Measurements from ENCODE around the gene SUSD3.

SUSD3 gene

GRCh38 chr9:93045521-93045920 lies 13.0 kb upstream of the SUSD3 start:
- TF ChIP-seq MAX (IDR thresholded peaks at IDR 0.05) (no peak), NFIC (IDR thresholded peaks at IDR 0.05) (no peak), YY1 (IDR thresholded peaks at IDR 0.05; ENCODE audit: low read depth) (no peak), EGR1 (IDR thresholded peaks at IDR 0.05) (no peak), TAF1 (IDR thresholded peaks at IDR 0.05; ENCODE audit: low read depth) (no peak), TEAD4 (IDR thresholded peaks at IDR 0.05) (no peak), CREB1 (IDR thresholded peaks at IDR 0.05; ENCODE audit: low read depth) (no peak), USF1 (IDR thresholded peaks at IDR 0.05) (no peak), RAD21 (IDR thresholded peaks at IDR 0.05; ENCODE audit: low read depth) (no peak), REST (IDR thresholded peaks at IDR 0.05; ENCODE audit: low read depth) (no peak), FOXM1 (IDR thresholded peaks at IDR 0.05; ENCODE audit: borderline replicate concordance, low read depth) (no peak), EP300 (IDR thresholded peaks at IDR 0.05; ENCODE audit: borderline replicate concordance) (no peak), CEBPB (IDR thresholded peaks at IDR 0.05) (no peak)

- no peak for TF ChIP-seq CEBPB (IDR thresholded peaks at IDR 0.05)
- TF ChIP-seq NFIC (IDR thresholded peaks at IDR 0.05) = no peak
- TF ChIP-seq MAX (IDR thresholded peaks at IDR 0.05) = no peak
- TF ChIP-seq REST (IDR thresholded peaks at IDR 0.05; ENCODE audit: low read depth) = no peak
- no peak for TF ChIP-seq ZBTB7A (IDR thresholded peaks at IDR 0.05; ENCODE audit: low read depth)
- no peak for TF ChIP-seq EP300 (IDR thresholded peaks at IDR 0.05; ENCODE audit: borderline replicate concordance)
- no peak for TF ChIP-seq YY1 (IDR thresholded peaks at IDR 0.05; ENCODE audit: low read depth)
These were observed 9.7 kb upstream of the SUSD3 start for GRCh38 chr9:93048566-93049448.

GRCh38 chr9:93049491-93049890 lies 9.0 kb upstream of the SUSD3 start:
- no peak for TF ChIP-seq MAX (IDR thresholded peaks at IDR 0.05)
- no peak for TF ChIP-seq NFIC (IDR thresholded peaks at IDR 0.05)
- TF ChIP-seq CREB1 (IDR thresholded peaks at IDR 0.05; ENCODE audit: low read depth) = no peak
- no peak for TF ChIP-seq TEAD4 (IDR thresholded peaks at IDR 0.05)
- no peak for TF ChIP-seq FOXM1 (IDR thresholded peaks at IDR 0.05; ENCODE audit: borderline replicate concordance, low read depth)
- TF ChIP-seq YY1 (IDR thresholded peaks at IDR 0.05; ENCODE audit: low read depth) = no peak
- no peak for TF ChIP-seq REST (IDR thresholded peaks at IDR 0.05; ENCODE audit: low read depth)
- no peak for TF ChIP-seq ZBTB7A (IDR thresholded peaks at IDR 0.05; ENCODE audit: low read depth)
- TF ChIP-seq CEBPB (IDR thresholded peaks at IDR 0.05) = no peak
- TF ChIP-seq EGR1 (IDR thresholded peaks at IDR 0.05) = no peak
- TF ChIP-seq RAD21 (IDR thresholded peaks at IDR 0.05; ENCODE audit: low read depth) = no peak
- TF ChIP-seq TAF1 (IDR thresholded peaks at IDR 0.05; ENCODE audit: low read depth) = no peak
- TF ChIP-seq EP300 (IDR thresholded peaks at IDR 0.05; ENCODE audit: borderline replicate concordance) = no peak
- no peak for TF ChIP-seq TCF12 (IDR thresholded peaks at IDR 0.05; ENCODE audit: low read depth)
- TF ChIP-seq USF1 (IDR thresholded peaks at IDR 0.05) = no peak

- TF ChIP-seq REST (IDR thresholded peaks at IDR 0.05; ENCODE audit: low read depth) (no peak), CEBPB (IDR thresholded peaks at IDR 0.05) (no peak), CREB1 (IDR thresholded peaks at IDR 0.05; ENCODE audit: low read depth) (no peak), YY1 (IDR thresholded peaks at IDR 0.05; ENCODE audit: low read depth) (no peak), FOXM1 (IDR thresholded peaks at IDR 0.05; ENCODE audit: borderline replicate concordance, low read depth) (no peak), MAX (IDR thresholded peaks at IDR 0.05) (no peak), EP300 (IDR thresholded peaks at IDR 0.05; ENCODE audit: borderline replicate concordance) (no peak), TEAD4 (IDR thresholded peaks at IDR 0.05) (no peak), RAD21 (IDR thresholded peaks at IDR 0.05; ENCODE audit: low read depth) (no peak), EGR1 (IDR thresholded peaks at IDR 0.05) (no peak), TCF12 (IDR thresholded peaks at IDR 0.05; ENCODE audit: low read depth) (no peak), TAF1 (IDR thresholded peaks at IDR 0.05; ENCODE audit: low read depth) (no peak), USF1 (IDR thresholded peaks at IDR 0.05) (no peak), NFIC (IDR thresholded peaks at IDR 0.05) (no peak)
These were observed 8.3 kb upstream of the SUSD3 start for GRCh38 chr9:93050231-93050630.
